SU-DHL-6 (cell line): ENCODE results near the gene PLAGL2.

Source experiments
- H2AFZ ChIP-seq: fragments of 200-600 bp; sonication (generic); 2 replicates; pipeline ENCODE4 v1.6.1; 2014; ENCODE audit warnings: low read depth, mild to moderate bottlenecking, moderate library complexity, mixed read lengths, antibody characterized with exemption, low read length; ENCODE audit not compliant: severe bottlenecking
- H3F3A ChIP-seq: fragments of 200-600 bp; shearing (Covaris generic); 2 replicates; pipeline ENCODE4 v1.6.0; 2016; ENCODE audit warnings: antibody characterized with exemption, mild to moderate bottlenecking; ENCODE audit not compliant: insufficient read depth
- H3K27ac ChIP-seq: fragments of 200-600 bp; sonication (generic); 2 replicates; pipeline ENCODE4 v1.5.1; 2016; ENCODE audit warnings: low read depth, mild to moderate bottlenecking, low read length, moderate library complexity, mixed read lengths
- H3K27me3 ChIP-seq: fragments of 200-600 bp; sonication (generic), shearing (Covaris generic); 2 replicates; pipeline ENCODE4 v1.6.0; 2014; ENCODE audit warnings: mild to moderate bottlenecking, low read length
- H3K36me3 ChIP-seq: fragments of 200-600 bp; sonication (generic); 2 replicates; pipeline ENCODE4 v1.6.1; 2014; ENCODE audit warnings: mild to moderate bottlenecking, low read length, mixed read lengths
- H3K4me2 ChIP-seq: fragments of 300-600, 200-600 bp; shearing (Covaris generic), sonication (generic); 2 replicates; pipeline ENCODE4 v1.6.0; 2014; ENCODE audit warnings: low read length, low read depth, mild to moderate bottlenecking; ENCODE audit not compliant: poor library complexity, severe bottlenecking
- H3K4me3 ChIP-seq: fragments of 200-600 bp; sonication (generic); 2 replicates; pipeline ENCODE4 v1.5.1; 2014; ENCODE audit warnings: antibody characterized with exemption, low read length, mild to moderate bottlenecking, mixed read lengths; ENCODE audit not compliant: insufficient read depth, poor library complexity, severe bottlenecking
- H3K79me2 ChIP-seq: fragments of 200-600 bp; sonication (generic); 2 replicates; pipeline ENCODE4 v1.6.1; 2014; ENCODE audit warnings: mild to moderate bottlenecking, low read length, moderate library complexity; ENCODE audit not compliant: insufficient read depth
- H3K9ac ChIP-seq: fragments of 200-600 bp; sonication (generic); 2 replicates; pipeline ENCODE4 v1.7.0; 2014; ENCODE audit warnings: mild to moderate bottlenecking, low read length
- H3K9me2 ChIP-seq: fragments of 200-600 bp; sonication (generic); replicated peaks from 2 replicates; pipeline ENCODE4 v1.6.1; 2014; ENCODE audit warnings: low read length; ENCODE audit not compliant: insufficient read depth
- H3K9me3 ChIP-seq: fragments of 200-600 bp; sonication (generic); 2 replicates; pipeline ENCODE4 v1.6.1; 2014; ENCODE audit warnings: low read length, mixed read lengths; ENCODE audit not compliant: insufficient read depth
- H4K20me1 ChIP-seq: fragments of 200-600 bp; sonication (generic); 2 replicates; pipeline ENCODE4 v1.6.1; 2014; ENCODE audit warnings: low read depth, mild to moderate bottlenecking, antibody characterized with exemption, low read length, moderate library complexity, mixed read lengths
- EZH2phosphoT487 ChIP-seq: fragments of 200-600 bp; sonication (generic), shearing (Covaris generic); conservative IDR thresholded peaks from 2 replicates; pipeline ENCODE4 v1.6.1; 2018; ENCODE audit warnings: mild to moderate bottlenecking, antibody characterized with exemption, low read length, moderate library complexity, mixed read lengths
- TF ChIP-seq, protein P1 (sequence below): fragments of 200-600 bp; sonication (generic); IDR thresholded peaks from one replicate; pipeline ENCODE4 v1.5.1; 2017; ENCODE audit warnings: antibody characterized with exemption, mild to moderate bottlenecking, low read length, moderate library complexity; ENCODE audit not compliant: insufficient read depth, poor library complexity, severe bottlenecking

PLAGL2 gene

DNA sequence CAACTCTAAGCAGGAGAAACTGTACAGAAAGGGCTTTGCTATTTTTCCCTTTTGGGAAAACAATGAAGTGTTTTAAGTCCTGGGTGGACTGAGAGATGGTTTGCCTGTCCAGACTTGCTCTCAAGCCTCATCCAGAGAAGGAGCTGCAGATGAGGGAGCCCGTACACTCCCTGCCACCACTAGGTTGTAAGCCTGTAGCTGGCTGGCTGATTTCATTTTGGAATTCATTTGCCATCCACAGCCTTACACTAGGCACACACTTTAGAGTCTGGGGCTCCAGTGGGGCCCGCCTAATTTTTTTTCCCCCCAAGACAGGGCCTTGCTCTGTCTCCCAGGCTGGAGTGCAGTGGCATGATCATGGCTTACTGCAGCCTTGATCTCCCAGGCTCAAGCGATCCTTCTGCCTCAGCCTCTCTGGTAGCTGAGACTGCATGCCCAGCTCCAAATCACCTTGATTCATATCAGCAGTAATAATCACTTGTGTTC lies 28.5 kb upstream of the PLAGL2 start:
- Histone ChIP-seq H3K9me2 (no peaks in the 10 kb centered on the region), H3K27me3 (no peaks in the 10 kb centered on the region), H3K4me3 (no peak overlapping the region), H3F3A (peaks cover 3% of the 10 kb centered on the region; the same call in 1 of the 2 replicates), H3K4me2 (no peak overlapping the region), H3K9me3 (no peaks in the 10 kb centered on the region), H3K36me3 (no peaks in the 10 kb centered on the region), H3K27ac (no peak overlapping the region), H4K20me1 (no peaks in the 10 kb centered on the region), H3K9ac (no peak overlapping the region), H2AFZ (no peak overlapping the region), H3K79me2 (no peaks in the 10 kb centered on the region)
- TF ChIP-seq, protein P1, sequence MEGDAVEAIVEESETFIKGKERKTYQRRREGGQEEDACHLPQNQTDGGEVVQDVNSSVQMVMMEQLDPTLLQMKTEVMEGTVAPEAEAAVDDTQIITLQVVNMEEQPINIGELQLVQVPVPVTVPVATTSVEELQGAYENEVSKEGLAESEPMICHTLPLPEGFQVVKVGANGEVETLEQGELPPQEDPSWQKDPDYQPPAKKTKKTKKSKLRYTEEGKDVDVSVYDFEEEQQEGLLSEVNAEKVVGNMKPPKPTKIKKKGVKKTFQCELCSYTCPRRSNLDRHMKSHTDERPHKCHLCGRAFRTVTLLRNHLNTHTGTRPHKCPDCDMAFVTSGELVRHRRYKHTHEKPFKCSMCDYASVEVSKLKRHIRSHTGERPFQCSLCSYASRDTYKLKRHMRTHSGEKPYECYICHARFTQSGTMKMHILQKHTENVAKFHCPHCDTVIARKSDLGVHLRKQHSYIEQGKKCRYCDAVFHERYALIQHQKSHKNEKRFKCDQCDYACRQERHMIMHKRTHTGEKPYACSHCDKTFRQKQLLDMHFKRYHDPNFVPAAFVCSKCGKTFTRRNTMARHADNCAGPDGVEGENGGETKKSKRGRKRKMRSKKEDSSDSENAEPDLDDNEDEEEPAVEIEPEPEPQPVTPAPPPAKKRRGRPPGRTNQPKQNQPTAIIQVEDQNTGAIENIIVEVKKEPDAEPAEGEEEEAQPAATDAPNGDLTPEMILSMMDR = no peak
- TF ChIP-seq EZH2phosphoT487 = no peak

DNA sequence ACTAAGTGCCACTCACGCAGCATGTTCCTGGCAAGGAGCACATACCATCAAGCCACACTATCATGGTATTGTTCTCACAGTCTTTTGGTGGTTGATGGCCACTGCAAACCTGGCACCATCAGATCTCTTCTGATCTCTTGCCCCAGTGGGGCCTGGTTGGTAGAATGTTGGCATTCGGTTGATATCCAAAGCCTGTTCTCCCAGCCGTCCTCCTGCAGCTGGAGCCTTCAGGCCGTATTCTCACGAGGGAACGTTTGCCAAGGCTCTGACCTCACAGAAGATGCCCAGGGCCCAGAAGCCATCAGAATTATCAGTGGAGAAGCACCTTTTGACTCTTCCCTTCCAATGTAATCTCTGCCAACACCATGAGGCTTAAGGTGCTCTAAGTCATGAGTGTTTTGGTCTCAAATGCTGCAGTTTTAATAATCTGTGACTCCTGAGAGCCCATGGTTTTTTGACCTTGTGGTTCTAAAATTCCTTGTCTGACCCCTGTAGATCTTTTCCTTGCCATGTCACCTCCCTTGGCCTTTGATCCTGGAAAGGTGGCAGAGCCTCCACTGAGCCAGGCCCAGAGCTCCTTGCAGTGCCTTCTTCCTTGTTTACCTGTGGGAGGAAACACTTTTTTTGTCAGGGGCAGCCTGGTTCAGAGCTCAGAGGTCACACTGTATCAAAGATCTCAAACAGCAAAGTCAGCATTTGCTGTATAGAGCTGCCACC lies 27.9 kb upstream of the PLAGL2 start:
- no peaks in the 10 kb centered on the region for H4K20me1 ChIP-seq
- H3K27me3 ChIP-seq = no peaks in the 10 kb centered on the region
- H3K4me3 ChIP-seq = no peak overlapping the region
- peaks cover 3% of the 10 kb centered on the region; the same call in 1 of the 2 replicates for H3F3A ChIP-seq
- TF ChIP-seq, protein P1 = no peak
- no peak for TF ChIP-seq EZH2phosphoT487
- H3K9me2 ChIP-seq = no peaks in the 10 kb centered on the region
- H2AFZ ChIP-seq = no peak overlapping the region
- no peak overlapping the region for H3K27ac ChIP-seq
- H3K36me3 ChIP-seq = no peaks in the 10 kb centered on the region
- no peaks in the 10 kb centered on the region for H3K79me2 ChIP-seq
- H3K4me2 ChIP-seq = no peak overlapping the region
- no peak overlapping the region for H3K9ac ChIP-seq
- H3K9me3 ChIP-seq = no peaks in the 10 kb centered on the region

DNA sequence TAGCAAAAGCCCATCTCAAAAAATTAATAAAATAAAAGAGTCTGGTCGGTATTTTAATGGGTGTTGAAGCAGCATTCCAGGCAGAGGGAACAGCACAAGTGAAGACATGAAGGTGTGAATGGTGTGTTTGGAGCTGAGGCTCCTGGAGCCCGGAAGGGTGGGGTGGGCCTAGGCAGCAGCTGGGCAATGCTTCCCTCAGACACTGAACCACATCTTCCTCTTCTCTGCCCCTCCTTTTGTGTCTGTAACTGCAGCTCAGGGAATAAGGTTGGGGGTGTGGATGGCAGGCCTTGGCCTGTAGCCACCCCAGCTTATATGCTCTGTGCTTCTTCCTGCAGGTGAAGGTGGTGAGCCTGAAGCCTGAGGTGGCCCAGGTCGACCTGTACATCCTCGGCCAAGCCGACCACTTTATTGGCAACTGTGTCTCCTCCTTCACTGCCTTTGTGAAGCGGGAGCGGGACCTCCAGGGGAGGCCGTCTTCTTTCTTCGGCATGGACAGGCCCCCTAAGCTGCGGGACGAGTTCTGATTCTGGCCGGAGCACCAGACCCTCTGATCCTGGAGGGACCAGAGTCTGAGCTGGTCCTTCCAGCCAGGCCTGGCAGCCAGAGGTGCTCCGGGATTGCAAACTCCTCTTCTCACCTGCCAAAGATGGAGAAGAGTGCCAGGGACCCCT lies 26.7 kb upstream of the PLAGL2 start:
- no peak overlapping the region for H3K9ac ChIP-seq
- H3K36me3 ChIP-seq = no peaks in the 10 kb centered on the region
- H3K4me2 ChIP-seq = no peak overlapping the region
- no peaks in the 10 kb centered on the region for H3K9me3 ChIP-seq
- no peaks in the 10 kb centered on the region for H4K20me1 ChIP-seq
- no peak for TF ChIP-seq EZH2phosphoT487
- TF ChIP-seq, protein P1 = no peak
- no peak overlapping the region for H3K4me3 ChIP-seq
- no peak overlapping the region for H2AFZ ChIP-seq
- H3K9me2 ChIP-seq = no peaks in the 10 kb centered on the region
- no peak overlapping the region for H3K27ac ChIP-seq
- H3K79me2 ChIP-seq = no peaks in the 10 kb centered on the region
- no peaks in the 10 kb centered on the region for H3K27me3 ChIP-seq
- H3F3A ChIP-seq = peaks cover 3% of the 10 kb centered on the region; the same call in 1 of the 2 replicates
